KOPT-K1 (cell line): ENCODE data around the gene C12orf56.
"Not testable (repeated sequence)": the region's sequence is repeated elsewhere in the genome, so short reads cannot be mapped to it uniquely, and the experiment has no call there.

ENCODE experiments used
- H3K27ac ChIP-seq: fragments of 200-600 bp; sonication (generic); 2 replicates; pipeline ENCODE4 v1.5.1; 2016; ENCODE audit warnings: antibody characterized with exemption, mild to moderate bottlenecking, low read depth, low read length; ENCODE audit not compliant: poor library complexity, severe bottlenecking
- H3K36me3 ChIP-seq: fragments of 200-600 bp; sonication (generic); 2 replicates; pipeline ENCODE4 v1.5.1; 2017; ENCODE audit warnings: antibody characterized with exemption, mild to moderate bottlenecking, low read length, moderate library complexity; ENCODE audit not compliant: insufficient read depth
- H3K9me3 ChIP-seq: fragments of 200-600 bp; sonication (generic); 2 replicates; pipeline ENCODE4 v1.5.1; 2017; ENCODE audit warnings: antibody characterized with exemption, low read length, mild to moderate bottlenecking; ENCODE audit not compliant: insufficient read depth, poor library complexity, severe bottlenecking

C12orf56 gene

DNA sequence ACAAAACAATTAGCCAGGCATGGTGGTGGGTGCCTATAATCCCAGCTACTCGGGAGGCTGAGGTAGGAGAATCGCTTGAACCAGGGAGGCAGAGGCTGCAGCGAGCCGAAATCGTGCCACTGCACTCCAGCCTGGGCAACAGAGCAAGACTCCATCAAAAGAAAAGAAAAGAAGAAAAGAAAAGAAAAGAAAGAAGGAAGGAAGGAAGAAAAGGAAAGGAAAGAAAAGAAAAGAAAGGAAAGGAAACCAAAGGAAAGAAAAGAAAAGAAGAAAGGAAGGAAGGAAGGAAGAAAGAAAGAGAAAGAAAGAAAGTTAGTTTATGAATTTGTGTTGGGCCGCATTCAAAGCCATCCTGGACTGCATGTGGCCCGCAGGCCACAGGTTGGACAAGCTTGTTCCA is 172.9 kb downstream of the C12orf56 start:
- not testable (repeated sequence) for H3K27ac ChIP-seq

DNA sequence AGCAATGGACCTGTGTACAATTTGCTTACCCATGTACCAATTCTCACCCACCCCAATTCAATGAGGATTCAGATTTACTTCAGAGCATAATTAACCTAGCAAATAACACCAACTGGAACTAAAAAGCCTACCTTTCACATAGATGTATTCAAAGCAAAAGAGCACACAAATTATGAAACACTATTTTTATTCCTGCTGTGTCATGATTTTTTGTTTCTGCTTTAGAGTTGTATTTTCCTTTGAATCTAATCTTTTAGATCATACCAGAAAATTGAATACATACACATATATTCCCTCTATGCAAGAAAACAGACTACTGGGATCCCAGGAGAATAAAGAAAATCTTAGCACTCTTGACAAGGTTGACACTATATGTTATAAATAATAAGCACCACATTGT is 174.3 kb downstream of the C12orf56 start:
- peaks cover 35% of the 10 kb centered on the region for H3K36me3 ChIP-seq
- H3K27ac ChIP-seq = no peak overlapping the region
- no peaks in the 10 kb centered on the region for H3K9me3 ChIP-seq

More for the DNA sequence above, 172.9 kb downstream of the C12orf56 start:
- H3K9me3 ChIP-seq = not testable (repeated sequence)
- peaks cover 26% of the 10 kb centered on the region for H3K36me3 ChIP-seq
